Measurements from ENCODE around the gene TLR6.
"Not testable (repeated sequence)": the region's sequence is repeated elsewhere in the genome, so short reads cannot be mapped to it uniquely, and the experiment has no call there.

- TF ChIP-seq EZH2 (IDR thresholded peaks at IDR 0.05; ENCODE audit: borderline replicate concordance); CTCF (IDR thresholded peaks at IDR 0.05; ENCODE audit: poor library complexity): not testable (repeated sequence)
Observed at GRCh38 chr4:38777925-38778324, 78.7 kb downstream of the TLR6 start.
